ENCODE data around the gene RPGRIP1.

DNA sequence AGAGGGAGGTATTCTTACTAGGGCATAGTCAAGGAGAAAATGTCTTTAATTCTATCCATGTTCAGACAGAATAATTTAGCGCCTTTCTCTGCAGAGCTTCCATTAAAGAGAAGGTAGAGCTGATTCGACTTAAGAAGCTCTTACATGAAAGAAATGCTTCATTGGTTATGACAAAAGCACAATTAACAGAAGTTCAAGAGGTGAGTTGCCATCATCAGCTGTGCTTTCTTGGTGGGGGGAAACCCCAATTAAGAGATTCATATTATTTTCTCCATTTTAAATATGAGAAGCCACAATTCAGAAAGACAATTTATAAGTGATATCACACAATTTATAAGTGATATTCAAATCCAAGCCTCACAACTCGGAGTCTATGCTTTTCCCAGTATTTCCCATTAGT, 27.8 kb downstream of the RPGRIP1 start:
- TF ChIP-seq, protein P1, sequence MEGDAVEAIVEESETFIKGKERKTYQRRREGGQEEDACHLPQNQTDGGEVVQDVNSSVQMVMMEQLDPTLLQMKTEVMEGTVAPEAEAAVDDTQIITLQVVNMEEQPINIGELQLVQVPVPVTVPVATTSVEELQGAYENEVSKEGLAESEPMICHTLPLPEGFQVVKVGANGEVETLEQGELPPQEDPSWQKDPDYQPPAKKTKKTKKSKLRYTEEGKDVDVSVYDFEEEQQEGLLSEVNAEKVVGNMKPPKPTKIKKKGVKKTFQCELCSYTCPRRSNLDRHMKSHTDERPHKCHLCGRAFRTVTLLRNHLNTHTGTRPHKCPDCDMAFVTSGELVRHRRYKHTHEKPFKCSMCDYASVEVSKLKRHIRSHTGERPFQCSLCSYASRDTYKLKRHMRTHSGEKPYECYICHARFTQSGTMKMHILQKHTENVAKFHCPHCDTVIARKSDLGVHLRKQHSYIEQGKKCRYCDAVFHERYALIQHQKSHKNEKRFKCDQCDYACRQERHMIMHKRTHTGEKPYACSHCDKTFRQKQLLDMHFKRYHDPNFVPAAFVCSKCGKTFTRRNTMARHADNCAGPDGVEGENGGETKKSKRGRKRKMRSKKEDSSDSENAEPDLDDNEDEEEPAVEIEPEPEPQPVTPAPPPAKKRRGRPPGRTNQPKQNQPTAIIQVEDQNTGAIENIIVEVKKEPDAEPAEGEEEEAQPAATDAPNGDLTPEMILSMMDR (IDR thresholded peaks at IDR 0.05), result no peak
- no peak for TF ChIP-seq POLR2A (IDR thresholded peaks at IDR 0.05)

Data from uterus (tissue), 2 donors.